NCI-H748 (cell line): Measurements from ENCODE around the gene GPAM.
"Not testable (repeated sequence)": the region's sequence is repeated elsewhere in the genome, so short reads cannot be mapped to it uniquely, and the experiment has no call there.

Source experiments
- DNase-seq: peaks from one replicate; lab custom pipeline; 2025; ENCODE audit not compliant: unreplicated experiment; lab: John Stamatoyannopoulos, UW

The GPAM gene

GRCh38 chr10:112136486-112137153 lies 46.9 kb downstream of the GPAM start:
- DNase-seq: no peak

GRCh38 chr10:112135604-112136003 lies 48.0 kb downstream of the GPAM start:
- DNase-seq: no peak

GRCh38 chr10:112132435-112132834 lies 51.1 kb downstream of the GPAM start:
- DNase-seq: no peak

GRCh38 chr10:112131996-112132395 lies 51.6 kb downstream of the GPAM start:
- DNase-seq: no peak

- no peak for DNase-seq
These were observed 52.2 kb downstream of the GPAM start for GRCh38 chr10:112131346-112131745.

GRCh38 chr10:112126901-112127300 lies 56.7 kb downstream of the GPAM start:
- DNase-seq: no peak

GRCh38 chr10:112126172-112126571 lies 57.4 kb downstream of the GPAM start:
- no peak for DNase-seq

- DNase-seq: no peak
These were observed 58.7 kb downstream of the GPAM start for GRCh38 chr10:112124866-112125265.

GRCh38 chr10:112122827-112123226 lies 60.7 kb downstream of the GPAM start:
- no peak for DNase-seq

GRCh38 chr10:112120491-112120890 lies 63.1 kb downstream of the GPAM start:
- DNase-seq: no peak

- DNase-seq: peak; percentile 21
These were observed 67.7 kb downstream of the GPAM start for GRCh38 chr10:112115781-112116385.

GRCh38 chr10:112109779-112110178 lies 73.8 kb downstream of the GPAM start:
- not testable (repeated sequence) for DNase-seq
